ENCODE measurements around the gene PEBP1. TPM values are rescaled to one million over a fixed set of nuclear protein-coding genes. Genes with fewer than 3 reads are reported as not detected.

PEBP1 gene
- total RNA-seq, 4 donors from 2014 or later = 166 to 237 (median 192) TPM

GRCh38 chr12:118101051-118101450 is 34.9 kb upstream of the PEBP1 start:
- intact Hi-C loops (cut with DNase I) = no loop called here
- Histone ChIP-seq H3K4me3 (no peak overlapping the region), H3K9me3 (no peaks in the 10 kb centered on the region), H3K27me3 (no peaks in the 10 kb centered on the region), H3K36me3 (no peaks in the 10 kb centered on the region), H3K27ac (no peak overlapping the region), H3K4me1 (peaks cover 5 to 45% (median 14%) of the 10 kb centered on the region in 3 donors)
- no peak for DNase-seq
- 70 to 76% methylated on average over 3 of the region's 3 CpGs for WGBS, 2 donors
- no peak for TF ChIP-seq CTCF (IDR thresholded peaks at IDR 0.05)
- TF ChIP-seq POLR2A (IDR thresholded peaks at IDR 0.05) = no peak

DNA sequence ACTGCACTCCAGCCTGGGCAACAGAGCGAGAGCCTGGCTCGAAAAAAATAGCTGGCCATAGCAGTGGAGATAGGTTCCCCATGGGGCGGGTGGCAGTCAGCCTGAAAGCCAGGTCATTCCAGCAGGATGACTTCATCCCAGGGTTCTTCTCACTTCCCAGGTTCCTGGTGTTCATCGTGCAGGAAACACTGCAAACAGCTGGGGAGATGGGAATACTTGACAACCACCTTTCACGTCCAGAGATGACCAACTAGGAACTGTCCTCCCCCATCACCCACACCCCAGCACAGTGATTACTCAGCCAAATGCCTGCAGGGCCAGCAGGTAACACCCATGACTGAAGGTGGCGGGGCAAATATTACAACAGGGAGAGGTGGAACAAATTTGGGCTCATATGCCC is 33.9 kb upstream of the PEBP1 start:
- intact Hi-C loops (cut with DNase I) = no loop called here
- Histone ChIP-seq H3K4me1 (peaks cover 5 to 49% (median 14%) of the 10 kb centered on the region in 3 donors), H3K27ac (no peak overlapping the region), H3K36me3 (no peaks in the 10 kb centered on the region), H3K27me3 (no peaks in the 10 kb centered on the region), H3K4me3 (no peak overlapping the region), H3K9me3 (no peaks in the 10 kb centered on the region)
- TF ChIP-seq POLR2A (IDR thresholded peaks at IDR 0.05) = no peak
- WGBS, 2 donors = 63 to 80% methylated on average over 6 of the region's 6 CpGs
- no peak for DNase-seq

GRCh38 chr12:118102609-118103008 is 33.3 kb upstream of the PEBP1 start:
- no peaks in the 10 kb centered on the region for H3K36me3 ChIP-seq
- H3K27me3 ChIP-seq = no peaks in the 10 kb centered on the region
- peaks cover 5 to 54% (median 14%) of the 10 kb centered on the region in 3 donors for H3K4me1 ChIP-seq
- no peak for TF ChIP-seq POLR2A (IDR thresholded peaks at IDR 0.05)
- TF ChIP-seq CTCF (IDR thresholded peaks at IDR 0.05) = no peak
- H3K27ac ChIP-seq = no peak overlapping the region
- peak overlapping the region; percentile 65 to 89 (median 79) for H3K4me3 ChIP-seq
- DNase-seq = no peak
- WGBS, 2 donors = 19 to 22% methylated on average over 5 of the region's 5 CpGs
- intact Hi-C loops (cut with DNase I) = no loop called here
- no peaks in the 10 kb centered on the region for H3K9me3 ChIP-seq

- Histone ChIP-seq H3K4me3 (peak overlapping the region; percentile 65 to 89 (median 79)), H3K9me3 (no peaks in the 10 kb centered on the region), H3K4me1 (peaks cover 5 to 54% (median 14%) of the 10 kb centered on the region in 3 donors), H3K36me3 (no peaks in the 10 kb centered on the region), H3K27ac (peak overlapping the region; percentile 79 to 88 (median 86)), H3K27me3 (no peaks in the 10 kb centered on the region)
- intact Hi-C loops (cut with DNase I) = no loop called here
- no peak for DNase-seq
- TF ChIP-seq CTCF (IDR thresholded peaks at IDR 0.05) = no peak
- no peak for TF ChIP-seq POLR2A (IDR thresholded peaks at IDR 0.05)
- WGBS, 2 donors = 1% methylated on average over 14 to 27 of the region's 32 CpGs
Observed at GRCh38 chr12:118103201-118103600, 32.7 kb upstream of the PEBP1 start.

GRCh38 chr12:118103601-118104382 is 32.1 kb upstream of the PEBP1 start, which contains the start of gene VSIG10:
VSIG10 (minus strand) TSS chr12:118104011; CDS start chr12:118103671, 340 bp downstream.
- peaks cover 5 to 52% (median 14%) of the 10 kb centered on the region in 3 donors for H3K4me1 ChIP-seq
- H3K36me3 ChIP-seq = no peaks in the 10 kb centered on the region
- H3K27ac ChIP-seq = peak within 1 kb of the TSS; percentile 79 to 88 (median 86)
- no peaks in the 10 kb centered on the region for H3K9me3 ChIP-seq
- DNase-seq = no peak
- WGBS, 2 donors = 0% methylated on average over 10 of the region's 75 CpGs; no CpG with 5 or more reads in 1 of the 2 donors
- no peaks in the 10 kb centered on the region for H3K27me3 ChIP-seq
- TF ChIP-seq POLR2A (IDR thresholded peaks at IDR 0.05) (peak in 2 of 4 donors; percentile 52 to 68), CTCF (IDR thresholded peaks at IDR 0.05) (peak in 1 of 6 experiments; percentile 4)
- H3K4me3 ChIP-seq = peak within 1 kb of the TSS; percentile 65 to 89 (median 79)
- intact Hi-C loops (cut with DNase I) = no loop called here
